Endothelial cell of umbilical vein (primary cell): ENCODE results near the gene COL21A1. TPM values are rescaled to one million over a fixed set of nuclear protein-coding genes. Genes with fewer than 3 reads are reported as not detected.

Experiments used
- BruUV-seq: library from RNA; stranded (reverse); fragments of 400-500 nt; replicated peaks from 2 replicates; lab custom pipeline; 2021; lab: Mats Ljungman, UMichigan
- CTCF ChIA-PET: fragments of 300-600, 350-600 bp; sonication (Branson Sonifier 250); formaldehyde crosslinking; loops from one replicate; lab custom pipeline; 2021; ENCODE audit warnings: antibody characterized with exemption, inconsistent platforms; lab: Charles Lee
- POLR2A ChIA-PET: fragments of 300-600, 350-600 bp; sonication (Branson Sonifier 250); formaldehyde crosslinking; loops from one replicate; lab custom pipeline; 2021; ENCODE audit warnings: antibody characterized with exemption, inconsistent platforms; lab: Charles Lee
- DNase-seq: peaks from one replicate; pipeline ENCODE4 v3.0.0-alpha.2; 2011; ENCODE audit warnings: low read depth, low spot score
- FAIRE-seq: peaks from 2 replicates; lab custom pipeline; 2011; peaks lifted over from hg19 to GRCh38; lab: Jason Lieb, UNC
- H2AFZ ChIP-seq: 2 replicates; pipeline ENCODE4 v1.6.0; 2012; ENCODE audit warnings: low read depth, low read length, control low read depth, inconsistent platforms
- H3K27ac ChIP-seq: 2 replicates; pipeline ENCODE4 v1.5.1; 2011; ENCODE audit warnings: low read depth, mild to moderate bottlenecking, control low read depth, low read length, moderate library complexity; ENCODE audit not compliant: insufficient read depth
- H3K27me3 ChIP-seq, 2 experiments: 2 replicates each; pipeline versions ENCODE4 v1.6.0 to v1.6.1; 2011; ENCODE audit warnings: low read length in 2 of 2, mixed read lengths in 1 of 2; ENCODE audit not compliant: control insufficient read depth in 2 of 2, insufficient read depth in 2 of 2
- H3K36me3 ChIP-seq, 2 experiments: 2 replicates in 1 of 2; 3 replicates in 1 of 2; pipeline ENCODE4 v1.5.1; 2011; ENCODE audit warnings: low read length in 2 of 2, mild to moderate bottlenecking in 1 of 2, moderate library complexity in 1 of 2; ENCODE audit not compliant: control insufficient read depth in 2 of 2, insufficient read depth in 2 of 2; ENCODE audit errors: extremely low read depth in 1 of 2
- H3K4me1 ChIP-seq: 3 replicates; pipeline ENCODE4 v1.5.1; 2011; ENCODE audit warnings: mild to moderate bottlenecking, low read length; ENCODE audit not compliant: control insufficient read depth, insufficient read depth; ENCODE audit errors: extremely low read depth
- H3K4me2 ChIP-seq: 2 replicates; pipeline ENCODE4 v1.6.1; 2011; ENCODE audit warnings: low read length, control low read depth, mixed read lengths; ENCODE audit not compliant: insufficient read depth
- H3K4me3 ChIP-seq, 3 experiments: fragments of 200-600 bp in 1 of 3; sonication (generic), shearing (Covaris generic) in 1 of 3; replicated peaks in 1 of 3; 2 replicates each; pipeline ENCODE4 v1.5.1; 2011 to 2016; ENCODE audit warnings: control low read depth in 3 of 3, low read length in 3 of 3, mild to moderate bottlenecking in 2 of 3, inconsistent platforms in 1 of 3, low read depth in 1 of 3, moderate library complexity in 1 of 3; ENCODE audit not compliant: insufficient read depth in 1 of 3
- H3K79me2 ChIP-seq: 2 replicates; pipeline ENCODE4 v1.6.0; 2012; ENCODE audit warnings: low read length, inconsistent platforms; ENCODE audit not compliant: control insufficient read depth, insufficient read depth
- H3K9ac ChIP-seq: replicated peaks from 2 replicates; pipeline ENCODE3; 2011; ENCODE audit warnings: low read length, control low read depth; ENCODE audit not compliant: insufficient read depth; ENCODE audit errors: extremely low read depth
- H3K9me1 ChIP-seq: replicated peaks from 3 replicates; pipeline ENCODE4 v1.6.0; 2011; ENCODE audit warnings: mild to moderate bottlenecking, low read length; ENCODE audit not compliant: control insufficient read depth, insufficient read depth; ENCODE audit errors: extremely low read depth
- H3K9me3 ChIP-seq: replicated peaks from 2 replicates; pipeline ENCODE4 v1.5.1; 2012; ENCODE audit warnings: low read length, inconsistent platforms; ENCODE audit not compliant: control insufficient read depth, insufficient read depth
- H4K20me1 ChIP-seq: replicated peaks from 2 replicates; pipeline ENCODE3; 2011; ENCODE audit warnings: mild to moderate bottlenecking, low read length; ENCODE audit not compliant: control insufficient read depth, insufficient read depth; ENCODE audit errors: extremely low read depth
- EZH2 ChIP-seq: IDR thresholded peaks from 2 replicates; pipeline ENCODE4 v1.6.1; 2012; ENCODE audit warnings: borderline replicate concordance, low read depth, mild to moderate bottlenecking, moderate library complexity, low read length, inconsistent platforms; ENCODE audit not compliant: severe bottlenecking
- FOS ChIP-seq: IDR thresholded peaks from 2 replicates; pipeline ENCODE4 v1.6.1; 2011; ENCODE audit warnings: mild to moderate bottlenecking, low read length, moderate library complexity, borderline replicate concordance; ENCODE audit not compliant: insufficient read depth
- GATA2 ChIP-seq: IDR thresholded peaks from 2 replicates; pipeline ENCODE4 v1.7.0; 2011; ENCODE audit warnings: low read depth, mild to moderate bottlenecking, moderate library complexity, mixed read lengths, low read length; ENCODE audit not compliant: insufficient read length, insufficient read depth
- JUN ChIP-seq: IDR thresholded peaks from 2 replicates; pipeline ENCODE4 v1.6.1; 2011; ENCODE audit warnings: borderline replicate concordance, low read depth; ENCODE audit not compliant: insufficient read length, insufficient read depth
- MYC ChIP-seq: IDR thresholded peaks from one replicate; pipeline ENCODE4 v1.6.1; 2011; ENCODE audit warnings: mild to moderate bottlenecking, low read depth, low read length
- POLR2A ChIP-seq: IDR thresholded peaks from 2 replicates; pipeline ENCODE4 v1.6.1; 2012; ENCODE audit warnings: low read depth, mild to moderate bottlenecking, control low read depth, low read length
- POLR2AphosphoS5 ChIP-seq: IDR thresholded peaks from 2 replicates; pipeline ENCODE4 v1.6.1; 2012; ENCODE audit warnings: low read depth, mild to moderate bottlenecking, control low read depth, low read length, moderate library complexity; ENCODE audit not compliant: insufficient read depth
- dilution Hi-C: fragments of 300-500 bp; cut with MboI; formaldehyde crosslinking; loops from one replicate; pipeline ENCODE4 v1.15.0; 2019; ENCODE audit warnings: low sequenced_read_pairs; ENCODE audit not compliant: extremely low pct_ligation_motif_present
- intact Hi-C: fragments of 100-400 bp; cut with micrococcal nuclease; formaldehyde crosslinking; loops from one replicate; pipeline ENCODE4 v1.10.0; 2022
- polyA plus RNA-seq, 4 experiments: library from polyadenylated mRNA; depleted of rRNA in 3 of 4; stranded (reverse) in 3 of 4; unstranded in 1 of 4; fragments of >200 nt; gene quantifications; 2 replicates each; pipeline versions ENCODE4 v1.2.1 to v1.2.3, GENCODE V29; 2011 to 2012; ENCODE audit warnings: missing spikeins in 1 of 4
- total RNA-seq: library from RNA; stranded (reverse); gene quantifications from 2 replicates; pipeline ENCODE4 v1.2.3, GENCODE V29; 2021
- TF ChIP-seq, protein P1 (sequence below): IDR thresholded peaks from 2 replicates; pipeline ENCODE4 v1.6.1; 2011; ENCODE audit not compliant: insufficient read depth, insufficient read length
- TF ChIP-seq, protein P2 (sequence below), 2 donors: IDR thresholded peaks; 1 replicate in 1 of 2; 2 replicates in 1 of 2; pipeline ENCODE4 v1.5.1; 2011; ENCODE audit warnings: low read length in 2 of 2, mild to moderate bottlenecking in 2 of 2, moderate library complexity in 2 of 2, control low read depth in 1 of 2, inconsistent platforms in 1 of 2, low read depth in 1 of 2; ENCODE audit not compliant: insufficient read depth in 1 of 2; ENCODE audit errors: extremely low read depth in 1 of 2

COL21A1 gene
- total and polyA plus RNA-seq, 2 donors (not counting 3 experiments of a cell fraction or from before 2014, with no cell fraction given), result 0.22 to 1.4 TPM

DNA sequence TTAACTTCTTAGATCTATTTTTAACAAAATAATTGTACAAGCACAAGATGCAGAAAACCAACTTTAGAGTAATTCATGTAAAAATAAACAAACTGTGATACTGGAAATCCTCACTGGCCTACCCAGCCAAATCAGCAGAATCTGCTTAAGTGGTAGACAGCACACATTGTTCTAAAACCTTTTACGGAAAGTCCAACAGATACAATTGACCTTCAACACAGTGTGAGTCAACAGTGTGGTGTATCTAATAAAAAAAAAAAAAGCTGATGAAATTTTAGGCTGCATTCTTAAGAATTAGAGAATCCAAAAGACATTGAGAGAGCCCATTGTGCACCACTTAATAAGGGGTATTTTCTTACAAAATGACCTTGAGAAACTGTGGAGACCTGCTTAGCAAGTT, 174.5 kb downstream of the COL21A1 start:
- no peak overlapping the region for H3K27ac ChIP-seq
- ChIA-PET CTCF (interaction anchor here (1.8 kb wide), 1 partner anchor 29 kb away, joined by 4 read pairs; no protein-coding TSS in a partner anchor), POLR2A (no interaction called here)
- H3K27me3 ChIP-seq, result no peaks in the 10 kb centered on the region
- H3K9me1 ChIP-seq, result no peaks in the 10 kb centered on the region
- no peaks in the 10 kb centered on the region for H3K79me2 ChIP-seq
- TF ChIP-seq JUN, result no peak
- no peak for TF ChIP-seq POLR2AphosphoS5
- TF ChIP-seq EZH2, result no peak
- TF ChIP-seq, protein P1, sequence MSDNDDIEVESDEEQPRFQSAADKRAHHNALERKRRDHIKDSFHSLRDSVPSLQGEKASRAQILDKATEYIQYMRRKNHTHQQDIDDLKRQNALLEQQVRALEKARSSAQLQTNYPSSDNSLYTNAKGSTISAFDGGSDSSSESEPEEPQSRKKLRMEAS, result no peak
- TF ChIP-seq, protein P2, sequence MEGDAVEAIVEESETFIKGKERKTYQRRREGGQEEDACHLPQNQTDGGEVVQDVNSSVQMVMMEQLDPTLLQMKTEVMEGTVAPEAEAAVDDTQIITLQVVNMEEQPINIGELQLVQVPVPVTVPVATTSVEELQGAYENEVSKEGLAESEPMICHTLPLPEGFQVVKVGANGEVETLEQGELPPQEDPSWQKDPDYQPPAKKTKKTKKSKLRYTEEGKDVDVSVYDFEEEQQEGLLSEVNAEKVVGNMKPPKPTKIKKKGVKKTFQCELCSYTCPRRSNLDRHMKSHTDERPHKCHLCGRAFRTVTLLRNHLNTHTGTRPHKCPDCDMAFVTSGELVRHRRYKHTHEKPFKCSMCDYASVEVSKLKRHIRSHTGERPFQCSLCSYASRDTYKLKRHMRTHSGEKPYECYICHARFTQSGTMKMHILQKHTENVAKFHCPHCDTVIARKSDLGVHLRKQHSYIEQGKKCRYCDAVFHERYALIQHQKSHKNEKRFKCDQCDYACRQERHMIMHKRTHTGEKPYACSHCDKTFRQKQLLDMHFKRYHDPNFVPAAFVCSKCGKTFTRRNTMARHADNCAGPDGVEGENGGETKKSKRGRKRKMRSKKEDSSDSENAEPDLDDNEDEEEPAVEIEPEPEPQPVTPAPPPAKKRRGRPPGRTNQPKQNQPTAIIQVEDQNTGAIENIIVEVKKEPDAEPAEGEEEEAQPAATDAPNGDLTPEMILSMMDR (IDR thresholded peaks at IDR 0.05; ENCODE audit: extremely low read depth in 1 of 2, insufficient read depth in 1 of 2, low read depth in 1 of 2, low read length in 2 of 2), result no peak
- TF ChIP-seq FOS, result no peak
- no peak for TF ChIP-seq GATA2
- TF ChIP-seq POLR2A, result no peak
- no peak for TF ChIP-seq MYC
- no peaks in the 10 kb centered on the region for H3K9me3 ChIP-seq
- no peak overlapping the region for H3K4me2 ChIP-seq
- H4K20me1 ChIP-seq, result no peaks in the 10 kb centered on the region
- no peak overlapping the region for H3K9ac ChIP-seq
- no TSS peak for BruUV-seq
- intact Hi-C loops, result no loop called here
- FAIRE-seq (no peak), DNase-seq (no peak)
- dilution Hi-C loops, result no loop called here
- no peak overlapping the region for H3K4me3 ChIP-seq
- no peaks in the 10 kb centered on the region for H3K4me1 ChIP-seq
- H2AFZ ChIP-seq, result no peak overlapping the region
- H3K36me3 ChIP-seq, result no peaks in the 10 kb centered on the region
